Activated CD4-positive, alpha-beta T cell treated with anti-CD3 and anti-CD28 coated beads, Interleukin-2, amount 10 ng/mL, durations not matched to agents 24 days and 14 days (primary cell): ENCODE data around the gene MID2. TPM values are rescaled to one million over a fixed set of nuclear protein-coding genes. Genes with fewer than 3 reads are reported as not detected.
"Not testable (repeated sequence)": the region's sequence is repeated elsewhere in the genome, so short reads cannot be mapped to it uniquely, and the experiment has no call there.

Experiments used
- DNase-seq: peaks from one replicate; pipeline ENCODE4 v3.0.0; 2022
- H3K27ac Mint-ChIP-seq: one replicate; pipeline ENCODE4 v1.8.0; 2022; ENCODE audit warnings: mild to moderate bottlenecking, mixed read lengths
- H3K27me3 Mint-ChIP-seq: one replicate; pipeline ENCODE4 v1.8.0; 2022; ENCODE audit warnings: mixed read lengths
- H3K36me3 Mint-ChIP-seq: one replicate; pipeline ENCODE4 v1.8.0; 2022; ENCODE audit warnings: low read depth, mild to moderate bottlenecking, mixed read lengths
- H3K4me1 Mint-ChIP-seq: one replicate; pipeline ENCODE4 v1.8.0; 2021; ENCODE audit warnings: mixed read lengths
- H3K4me3 Mint-ChIP-seq: one replicate; pipeline ENCODE4 v1.8.0; 2022; ENCODE audit warnings: mild to moderate bottlenecking, moderate library complexity, mixed read lengths
- H3K9me3 Mint-ChIP-seq: one replicate; pipeline ENCODE4 v1.8.0; 2021; ENCODE audit warnings: mixed read lengths
- intact Hi-C: fragments of 100-400 bp; cut with micrococcal nuclease; formaldehyde crosslinking; loops from one replicate; pipeline ENCODE4 v1.15.1; 2023
- total RNA-seq: library from RNA; stranded (reverse); gene quantifications from 2 replicates; pipeline ENCODE4 v1.2.3, GENCODE V29; 2022

MID2 gene, protein sequence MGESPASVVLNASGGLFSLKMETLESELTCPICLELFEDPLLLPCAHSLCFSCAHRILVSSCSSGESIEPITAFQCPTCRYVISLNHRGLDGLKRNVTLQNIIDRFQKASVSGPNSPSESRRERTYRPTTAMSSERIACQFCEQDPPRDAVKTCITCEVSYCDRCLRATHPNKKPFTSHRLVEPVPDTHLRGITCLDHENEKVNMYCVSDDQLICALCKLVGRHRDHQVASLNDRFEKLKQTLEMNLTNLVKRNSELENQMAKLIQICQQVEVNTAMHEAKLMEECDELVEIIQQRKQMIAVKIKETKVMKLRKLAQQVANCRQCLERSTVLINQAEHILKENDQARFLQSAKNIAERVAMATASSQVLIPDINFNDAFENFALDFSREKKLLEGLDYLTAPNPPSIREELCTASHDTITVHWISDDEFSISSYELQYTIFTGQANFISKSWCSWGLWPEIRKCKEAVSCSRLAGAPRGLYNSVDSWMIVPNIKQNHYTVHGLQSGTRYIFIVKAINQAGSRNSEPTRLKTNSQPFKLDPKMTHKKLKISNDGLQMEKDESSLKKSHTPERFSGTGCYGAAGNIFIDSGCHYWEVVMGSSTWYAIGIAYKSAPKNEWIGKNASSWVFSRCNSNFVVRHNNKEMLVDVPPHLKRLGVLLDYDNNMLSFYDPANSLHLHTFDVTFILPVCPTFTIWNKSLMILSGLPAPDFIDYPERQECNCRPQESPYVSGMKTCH
- total RNA-seq = 4.5 and 5.2 TPM in 2 replicates

DNA sequence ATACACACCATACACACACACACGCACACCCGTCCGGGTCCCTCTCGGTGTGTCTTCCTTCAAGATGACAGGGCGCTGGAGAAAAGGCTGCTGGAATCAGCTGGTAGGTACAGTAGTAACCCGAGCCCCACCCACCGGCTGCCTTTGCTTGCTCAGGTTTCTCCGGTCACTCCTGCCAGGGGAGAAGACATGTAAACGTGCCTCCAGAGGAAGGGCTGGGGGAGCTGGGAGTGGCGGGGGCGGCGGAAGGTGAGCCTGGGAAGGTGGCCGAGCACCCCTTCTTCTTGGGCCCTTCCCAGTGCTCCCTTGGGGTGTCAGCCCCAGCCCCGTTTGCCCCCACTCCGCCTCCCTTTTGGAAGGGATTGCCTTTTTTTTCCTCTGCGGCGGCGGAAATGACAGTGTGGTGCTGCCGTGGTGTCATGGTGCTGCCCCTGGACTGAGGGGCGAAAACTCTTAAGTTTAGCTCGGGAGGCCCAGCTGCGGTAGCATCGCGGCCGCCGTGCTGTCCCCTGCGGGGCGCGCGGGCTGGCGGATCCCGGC is at the start of gene MID2:
Gene MID2 (plus strand): TSS at position 169 of the 540 bp plus-strand sequence. CDS start 561 bp downstream, outside the sequence.
- Mint-ChIP-seq H3K4me1 (peaks cover 18% of the 10 kb centered on the region), H3K36me3 (no peaks in the 10 kb centered on the region), H3K27me3 (peaks cover 10% of the 10 kb centered on the region), H3K27ac (peak within 1 kb of the TSS; percentile 78), H3K9me3 (no peaks in the 10 kb centered on the region), H3K4me3 (peak within 1 kb of the TSS; percentile 83)
- DNase-seq = peak; percentile 80
- intact Hi-C loops = loop anchor here (5.0 to 10.0 kb wide), 2 partner anchors 111 to 148 kb away; no protein-coding TSS in a partner anchor

GRCh38 chrX:107776649-107777535 is 48.8 kb upstream of the MID2 start:
- H3K4me3 Mint-ChIP-seq = peak overlapping the region; percentile 89
- H3K4me1 Mint-ChIP-seq = peaks cover 12% of the 10 kb centered on the region
- H3K36me3 Mint-ChIP-seq = no peaks in the 10 kb centered on the region
- peak; percentile 91 for DNase-seq
- intact Hi-C loops = loop anchor here (1.0 to 10.0 kb wide), 9 partner anchors 35 to 882 kb away; no protein-coding TSS in a partner anchor
- H3K27me3 Mint-ChIP-seq = peaks cover 12% of the 10 kb centered on the region
- peak overlapping the region; percentile 74 for H3K27ac Mint-ChIP-seq
- H3K9me3 Mint-ChIP-seq = no peaks in the 10 kb centered on the region

DNA sequence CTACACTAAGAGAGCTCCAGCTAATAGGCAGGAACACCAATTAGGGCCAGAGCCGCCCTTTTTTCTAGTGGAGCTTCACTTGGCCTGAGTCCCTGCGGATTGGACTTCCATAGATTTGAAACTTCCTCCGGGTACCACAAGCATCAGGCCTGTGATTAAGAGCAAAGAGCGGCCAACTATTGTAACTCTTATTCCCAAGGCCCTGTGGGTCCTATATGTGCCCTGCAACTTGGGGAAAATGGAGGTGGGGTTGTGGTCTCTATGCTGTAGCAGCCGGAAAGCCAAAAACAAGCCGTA is 48.2 kb upstream of the MID2 start, which contains the start of gene NCBP2L:
Gene NCBP2L (plus strand): TSS at position 198 of the 297 bp plus-strand sequence. CDS start 16,488 bp downstream, outside the sequence.
- H3K36me3 Mint-ChIP-seq = no peaks in the 10 kb centered on the region
- no peak within 1 kb of the TSS for H3K27ac Mint-ChIP-seq
- peaks cover 12% of the 10 kb centered on the region for H3K27me3 Mint-ChIP-seq
- intact Hi-C loops = loop anchor here (1.0 to 10.0 kb wide), 9 partner anchors 35 to 883 kb away; no protein-coding TSS in a partner anchor
- H3K4me3 Mint-ChIP-seq = peak within 1 kb of the TSS; percentile 89
- peaks cover 12% of the 10 kb centered on the region for H3K4me1 Mint-ChIP-seq
- DNase-seq = no peak
- H3K9me3 Mint-ChIP-seq = no peaks in the 10 kb centered on the region

DNA sequence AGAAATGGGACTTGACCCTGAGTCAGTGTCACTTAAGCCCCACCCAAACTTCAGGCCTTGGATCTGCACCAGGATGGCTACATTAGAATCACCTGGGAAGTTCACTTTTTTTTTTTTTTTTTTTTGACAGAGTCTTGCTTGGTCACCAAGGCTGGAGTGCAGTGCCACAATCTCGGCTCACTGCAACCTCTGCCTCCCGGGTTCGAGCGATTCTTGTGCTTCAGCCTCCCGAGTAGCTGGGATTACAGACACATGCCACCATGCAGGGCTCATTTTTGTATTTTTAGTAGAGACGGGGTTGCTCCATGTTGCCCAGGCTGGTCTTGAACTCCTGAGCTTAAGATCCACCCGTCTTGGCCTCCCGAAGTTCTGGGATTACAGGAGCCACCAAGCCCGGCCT is 45.1 kb upstream of the MID2 start:
- H3K4me3 Mint-ChIP-seq = no peak overlapping the region
- H3K27ac Mint-ChIP-seq = no peak overlapping the region
- no peaks in the 10 kb centered on the region for H3K9me3 Mint-ChIP-seq
- H3K27me3 Mint-ChIP-seq = peaks cover 6% of the 10 kb centered on the region
- intact Hi-C loops = no loop called here
- peaks cover 12% of the 10 kb centered on the region for H3K4me1 Mint-ChIP-seq
- DNase-seq = no peak
- H3K36me3 Mint-ChIP-seq = no peaks in the 10 kb centered on the region

GRCh38 chrX:107787827-107788226 is 37.8 kb upstream of the MID2 start:
- Mint-ChIP-seq H3K36me3 (no peaks in the 10 kb centered on the region), H3K9me3 (no peaks in the 10 kb centered on the region), H3K4me3 (no peak overlapping the region), H3K4me1 (no peaks in the 10 kb centered on the region), H3K27ac (no peak overlapping the region), H3K27me3 (peaks cover 7% of the 10 kb centered on the region)
- intact Hi-C loops = no loop called here
- no peak for DNase-seq

- Mint-ChIP-seq H3K36me3 (no peaks in the 10 kb centered on the region), H3K9me3 (no peaks in the 10 kb centered on the region), H3K4me3 (no peak overlapping the region), H3K27me3 (peaks cover 5% of the 10 kb centered on the region), H3K4me1 (no peaks in the 10 kb centered on the region), H3K27ac (no peak overlapping the region)
- DNase-seq = no peak
- intact Hi-C loops = no loop called here
Measured at GRCh38 chrX:107804427-107804826, 21.2 kb upstream of the MID2 start.

- intact Hi-C loops = no loop called here
- Mint-ChIP-seq H3K27ac (no peak overlapping the region), H3K4me1 (no peaks in the 10 kb centered on the region), H3K27me3 (peaks cover 4% of the 10 kb centered on the region), H3K4me3 (no peak overlapping the region), H3K9me3 (no peaks in the 10 kb centered on the region), H3K36me3 (no peaks in the 10 kb centered on the region)
- DNase-seq = no peak
Measured at GRCh38 chrX:107805179-107805578, 20.5 kb upstream of the MID2 start.

- intact Hi-C loops, H3K4me1 Mint-ChIP-seq, H3K36me3 Mint-ChIP-seq, H3K27ac Mint-ChIP-seq, DNase-seq, H3K9me3 Mint-ChIP-seq, H3K27me3 Mint-ChIP-seq, H3K4me3 Mint-ChIP-seq: not testable (repeated sequence)
Measured at GRCh38 chrX:107810053-107810452, 15.6 kb upstream of the MID2 start.

GRCh38 chrX:107818900-107819521 is 6.7 kb upstream of the MID2 start:
- intact Hi-C loops = no loop called here
- Mint-ChIP-seq H3K27ac (no peak overlapping the region), H3K4me3 (no peak overlapping the region), H3K9me3 (no peaks in the 10 kb centered on the region), H3K36me3 (no peaks in the 10 kb centered on the region), H3K27me3 (peaks cover 2% of the 10 kb centered on the region), H3K4me1 (peaks cover 2% of the 10 kb centered on the region)
- no peak for DNase-seq

DNA sequence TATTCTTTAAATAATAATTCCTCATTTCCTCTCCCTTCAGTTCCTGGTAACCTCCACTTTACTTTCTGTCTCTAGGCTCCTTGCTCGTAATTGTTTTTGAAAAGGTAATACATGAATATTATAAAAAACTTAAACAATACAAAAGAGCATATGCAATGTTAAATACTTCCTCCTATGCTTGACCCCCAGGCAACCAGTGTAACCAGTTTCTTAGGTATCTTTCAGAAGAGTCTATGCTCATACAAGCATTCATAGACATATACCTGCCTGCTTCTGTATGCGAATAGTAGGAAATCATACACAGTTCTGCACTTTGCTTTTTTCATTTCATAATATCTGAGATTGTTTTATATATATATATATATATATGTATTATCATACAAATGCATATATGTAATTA is 2.6 kb upstream of the MID2 start:
- H3K4me1 Mint-ChIP-seq = peaks cover 18% of the 10 kb centered on the region
- no peak overlapping the region for H3K4me3 Mint-ChIP-seq
- H3K27ac Mint-ChIP-seq = no peak overlapping the region
- intact Hi-C loops = loop anchor here (10.0 kb wide), 1 partner anchor 108 kb away; no protein-coding TSS in a partner anchor
- DNase-seq = no peak
- peaks cover 10% of the 10 kb centered on the region for H3K27me3 Mint-ChIP-seq
- H3K36me3 Mint-ChIP-seq = no peaks in the 10 kb centered on the region
- H3K9me3 Mint-ChIP-seq = no peaks in the 10 kb centered on the region

DNA sequence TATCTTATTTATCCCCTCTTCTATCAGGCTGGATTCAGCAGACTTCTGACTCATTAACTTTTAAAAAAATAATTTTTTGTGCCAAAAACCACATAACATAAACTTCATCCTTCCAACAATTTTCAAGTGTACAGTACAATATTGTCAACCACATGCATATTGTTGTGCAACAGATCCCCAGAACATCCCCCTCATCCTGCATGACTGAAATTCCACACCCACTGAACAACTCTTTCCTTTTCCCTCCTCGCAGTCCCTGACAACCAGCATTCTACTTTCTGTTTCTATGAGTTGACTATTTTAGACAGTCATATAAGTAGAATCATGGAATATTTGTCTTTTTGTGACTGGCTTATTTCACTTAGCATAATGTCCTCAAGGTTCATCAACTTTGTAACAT is 2.2 kb upstream of the MID2 start:
- peaks cover 18% of the 10 kb centered on the region for H3K4me1 Mint-ChIP-seq
- intact Hi-C loops = loop anchor here (10.0 kb wide), 1 partner anchor 109 kb away; no protein-coding TSS in a partner anchor

DNA sequence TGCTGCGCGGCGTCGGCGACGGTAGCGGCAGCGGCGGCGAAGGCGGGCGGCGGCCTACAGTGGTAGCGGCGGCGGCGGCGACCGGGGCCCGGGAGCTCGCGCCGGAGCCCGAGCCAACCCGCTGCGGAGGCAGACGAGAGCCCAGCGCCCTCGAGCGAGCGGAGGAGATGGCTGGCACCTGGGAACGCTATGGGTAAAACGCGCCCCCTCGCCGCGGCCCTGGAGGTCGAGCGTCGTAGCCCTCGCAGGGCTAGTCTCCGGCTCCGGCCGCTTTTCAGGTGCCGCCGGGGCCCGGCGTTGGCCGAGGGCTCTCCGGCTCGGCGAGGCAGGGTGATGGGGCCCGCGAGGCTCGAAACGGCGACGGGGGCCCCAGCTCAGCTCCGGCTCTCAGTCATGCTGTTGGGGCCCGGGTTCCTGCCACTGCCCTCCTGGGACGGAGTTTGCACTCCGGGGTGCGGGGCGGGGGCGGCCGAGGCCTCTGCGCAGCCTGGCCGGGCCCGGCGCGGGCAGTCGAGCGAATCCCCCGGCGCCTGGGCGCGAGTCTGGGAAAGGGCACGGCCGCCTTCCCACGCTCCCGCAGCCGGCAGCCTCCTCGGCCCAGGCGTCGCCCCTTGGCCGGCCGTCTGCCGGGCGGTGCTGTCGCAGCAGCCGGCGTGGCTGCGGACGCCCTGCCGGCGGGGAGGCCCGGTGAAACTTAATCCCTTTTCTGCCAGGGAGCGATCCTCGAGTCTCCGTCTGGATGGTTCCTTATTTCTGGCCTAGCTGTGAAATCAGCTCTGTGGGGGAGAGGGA is 768 bp downstream of the MID2 start:
- DNase-seq = peak; percentile 69
- no peaks in the 10 kb centered on the region for H3K36me3 Mint-ChIP-seq
- intact Hi-C loops = loop anchor here (5.0 to 10.0 kb wide), 2 partner anchors 112 to 149 kb away; no protein-coding TSS in a partner anchor

More for the DNA sequence above, 2.2 kb upstream of the MID2 start:
- Mint-ChIP-seq H3K27ac (no peak overlapping the region), H3K36me3 (no peaks in the 10 kb centered on the region), H3K27me3 (peaks cover 10% of the 10 kb centered on the region), H3K4me3 (no peak overlapping the region), H3K9me3 (no peaks in the 10 kb centered on the region)
- DNase-seq = no peak

More for the DNA sequence above, 768 bp downstream of the MID2 start:
- peaks cover 18% of the 10 kb centered on the region for H3K4me1 Mint-ChIP-seq
- H3K27ac Mint-ChIP-seq = peak overlapping the region; percentile 81
- peak overlapping the region; percentile 83 for H3K4me3 Mint-ChIP-seq
- no peaks in the 10 kb centered on the region for H3K9me3 Mint-ChIP-seq
- H3K27me3 Mint-ChIP-seq = peaks cover 10% of the 10 kb centered on the region
